K562 (cell line): ENCODE data around the gene ADARB2. TPM values are rescaled to one million over a fixed set of nuclear protein-coding genes. Genes with fewer than 3 reads are reported as not detected.

Source experiments
- FOXK2 ChIP-seq, 2 experiments: fragments of 450-650 bp; IDR thresholded peaks in 1 of 2; conservative IDR thresholded peaks in 1 of 2; 2 replicates each; pipeline ENCODE4 v1.6.1; 2016; ENCODE audit warnings: low read depth in 2 of 2, mild to moderate bottlenecking in 1 of 2
- polyA plus RNA-seq, 8 experiments: library from polyadenylated mRNA; depleted of rRNA in 4 of 8; stranded (reverse) in 5 of 8; unstranded in 3 of 8; fragments of >200 nt; fragmentation: Nextera tagmentation in 2 of 8; fragmentation: Illumina TruSeq in 1 of 8; extraction: Ambion mirVana in 2 of 8; extraction: Trizol in 1 of 8; gene quantifications; 2 replicates each; pipeline versions ENCODE4 v1.2.1 to v1.2.3, GENCODE V29; 2011 to 2014; ENCODE audit warnings: inconsistent platforms in 1 of 8, missing spikeins in 1 of 8
- total RNA-seq, 7 experiments: library from RNA; depleted of rRNA in 6 of 7; stranded (reverse); fragments of >200 nt in 6 of 7; fragmentation: Illumina TruSeq in 2 of 7; extraction: Trizol in 2 of 7; gene quantifications; 2 replicates each; pipeline versions ENCODE4 v1.2.1 to v1.2.3, GENCODE V29; 2011 to 2021; ENCODE audit warnings: low replicate concordance in 1 of 7
- TF ChIP-seq, protein P1 (sequence below): fragments of 200-800 bp; sonication (Bioruptor generic); IDR thresholded peaks from 2 replicates; pipeline ENCODE4 v1.6.1; 2016; ENCODE audit warnings: missing genetic modification characterization, missing compliant biosample characterization
- TF ChIP-seq, protein P2 (sequence below), 2 experiments: fragments of 450-650 bp in 1 of 2; IDR thresholded peaks; 2 replicates each; pipeline ENCODE4 v1.6.1; 2011 to 2017; ENCODE audit warnings: low read depth in 2 of 2, antibody characterized with exemption in 1 of 2, borderline replicate concordance in 1 of 2, low read length in 1 of 2, mild to moderate bottlenecking in 1 of 2, mixed read lengths in 1 of 2; ENCODE audit not compliant: control insufficient read depth in 1 of 2

The ADARB2 gene
- total and polyA plus RNA-seq, 9 of the 15 experiments (the other 6 are each of a cell fraction or from before 2014, with no cell fraction given): not detected

GRCh38 chr10:1525354-1526162, 211.8 kb downstream of the ADARB2 start (continued):
- TF ChIP-seq, protein P1, sequence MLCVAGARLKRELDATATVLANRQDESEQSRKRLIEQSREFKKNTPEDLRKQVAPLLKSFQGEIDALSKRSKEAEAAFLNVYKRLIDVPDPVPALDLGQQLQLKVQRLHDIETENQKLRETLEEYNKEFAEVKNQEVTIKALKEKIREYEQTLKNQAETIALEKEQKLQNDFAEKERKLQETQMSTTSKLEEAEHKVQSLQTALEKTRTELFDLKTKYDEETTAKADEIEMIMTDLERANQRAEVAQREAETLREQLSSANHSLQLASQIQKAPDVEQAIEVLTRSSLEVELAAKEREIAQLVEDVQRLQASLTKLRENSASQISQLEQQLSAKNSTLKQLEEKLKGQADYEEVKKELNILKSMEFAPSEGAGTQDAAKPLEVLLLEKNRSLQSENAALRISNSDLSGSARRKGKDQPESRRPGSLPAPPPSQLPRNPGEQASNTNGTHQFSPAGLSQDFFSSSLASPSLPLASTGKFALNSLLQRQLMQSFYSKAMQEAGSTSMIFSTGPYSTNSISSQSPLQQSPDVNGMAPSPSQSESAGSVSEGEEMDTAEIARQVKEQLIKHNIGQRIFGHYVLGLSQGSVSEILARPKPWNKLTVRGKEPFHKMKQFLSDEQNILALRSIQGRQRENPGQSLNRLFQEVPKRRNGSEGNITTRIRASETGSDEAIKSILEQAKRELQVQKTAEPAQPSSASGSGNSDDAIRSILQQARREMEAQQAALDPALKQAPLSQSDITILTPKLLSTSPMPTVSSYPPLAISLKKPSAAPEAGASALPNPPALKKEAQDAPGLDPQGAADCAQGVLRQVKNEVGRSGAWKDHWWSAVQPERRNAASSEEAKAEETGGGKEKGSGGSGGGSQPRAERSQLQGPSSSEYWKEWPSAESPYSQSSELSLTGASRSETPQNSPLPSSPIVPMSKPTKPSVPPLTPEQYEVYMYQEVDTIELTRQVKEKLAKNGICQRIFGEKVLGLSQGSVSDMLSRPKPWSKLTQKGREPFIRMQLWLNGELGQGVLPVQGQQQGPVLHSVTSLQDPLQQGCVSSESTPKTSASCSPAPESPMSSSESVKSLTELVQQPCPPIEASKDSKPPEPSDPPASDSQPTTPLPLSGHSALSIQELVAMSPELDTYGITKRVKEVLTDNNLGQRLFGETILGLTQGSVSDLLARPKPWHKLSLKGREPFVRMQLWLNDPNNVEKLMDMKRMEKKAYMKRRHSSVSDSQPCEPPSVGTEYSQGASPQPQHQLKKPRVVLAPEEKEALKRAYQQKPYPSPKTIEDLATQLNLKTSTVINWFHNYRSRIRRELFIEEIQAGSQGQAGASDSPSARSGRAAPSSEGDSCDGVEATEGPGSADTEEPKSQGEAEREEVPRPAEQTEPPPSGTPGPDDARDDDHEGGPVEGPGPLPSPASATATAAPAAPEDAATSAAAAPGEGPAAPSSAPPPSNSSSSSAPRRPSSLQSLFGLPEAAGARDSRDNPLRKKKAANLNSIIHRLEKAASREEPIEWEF (CRISPR knock-in tag): no peak
- no peak for TF ChIP-seq FOXK2 (conservative IDR thresholded peaks at IDR 0.05 in 1 of 2, IDR thresholded peaks at IDR 0.05 in 1 of 2; ENCODE audit: low read depth in 2 of 2)
- TF ChIP-seq, protein P2, sequence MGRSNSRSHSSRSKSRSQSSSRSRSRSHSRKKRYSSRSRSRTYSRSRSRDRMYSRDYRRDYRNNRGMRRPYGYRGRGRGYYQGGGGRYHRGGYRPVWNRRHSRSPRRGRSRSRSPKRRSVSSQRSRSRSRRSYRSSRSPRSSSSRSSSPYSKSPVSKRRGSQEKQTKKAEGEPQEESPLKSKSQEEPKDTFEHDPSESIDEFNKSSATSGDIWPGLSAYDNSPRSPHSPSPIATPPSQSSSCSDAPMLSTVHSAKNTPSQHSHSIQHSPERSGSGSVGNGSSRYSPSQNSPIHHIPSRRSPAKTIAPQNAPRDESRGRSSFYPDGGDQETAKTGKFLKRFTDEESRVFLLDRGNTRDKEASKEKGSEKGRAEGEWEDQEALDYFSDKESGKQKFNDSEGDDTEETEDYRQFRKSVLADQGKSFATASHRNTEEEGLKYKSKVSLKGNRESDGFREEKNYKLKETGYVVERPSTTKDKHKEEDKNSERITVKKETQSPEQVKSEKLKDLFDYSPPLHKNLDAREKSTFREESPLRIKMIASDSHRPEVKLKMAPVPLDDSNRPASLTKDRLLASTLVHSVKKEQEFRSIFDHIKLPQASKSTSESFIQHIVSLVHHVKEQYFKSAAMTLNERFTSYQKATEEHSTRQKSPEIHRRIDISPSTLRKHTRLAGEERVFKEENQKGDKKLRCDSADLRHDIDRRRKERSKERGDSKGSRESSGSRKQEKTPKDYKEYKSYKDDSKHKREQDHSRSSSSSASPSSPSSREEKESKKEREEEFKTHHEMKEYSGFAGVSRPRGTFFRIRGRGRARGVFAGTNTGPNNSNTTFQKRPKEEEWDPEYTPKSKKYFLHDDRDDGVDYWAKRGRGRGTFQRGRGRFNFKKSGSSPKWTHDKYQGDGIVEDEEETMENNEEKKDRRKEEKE (IDR thresholded peaks at IDR 0.05; ENCODE audit: borderline replicate concordance in 1 of 2, control insufficient read depth in 1 of 2, low read depth in 2 of 2, low read length in 1 of 2): no peak
- TF ChIP-seq, all 486 proteins: peak for 0
